GM21619 (cell line): ENCODE results near the gene ZNF428.
"Not testable (repeated sequence)": the region's sequence is repeated elsewhere in the genome, so short reads cannot be mapped to it uniquely, and the experiment has no call there.

Source experiments
- ATAC-seq: cut with Tn5 transposase; IDR thresholded peaks from one replicate; pipeline ENCODE4 v1.9.1; 2021; ENCODE audit not compliant: unreplicated experiment

ZNF428 gene, protein sequence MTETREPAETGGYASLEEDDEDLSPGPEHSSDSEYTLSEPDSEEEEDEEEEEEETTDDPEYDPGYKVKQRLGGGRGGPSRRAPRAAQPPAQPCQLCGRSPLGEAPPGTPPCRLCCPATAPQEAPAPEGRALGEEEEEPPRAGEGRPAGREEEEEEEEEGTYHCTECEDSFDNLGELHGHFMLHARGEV

DNA sequence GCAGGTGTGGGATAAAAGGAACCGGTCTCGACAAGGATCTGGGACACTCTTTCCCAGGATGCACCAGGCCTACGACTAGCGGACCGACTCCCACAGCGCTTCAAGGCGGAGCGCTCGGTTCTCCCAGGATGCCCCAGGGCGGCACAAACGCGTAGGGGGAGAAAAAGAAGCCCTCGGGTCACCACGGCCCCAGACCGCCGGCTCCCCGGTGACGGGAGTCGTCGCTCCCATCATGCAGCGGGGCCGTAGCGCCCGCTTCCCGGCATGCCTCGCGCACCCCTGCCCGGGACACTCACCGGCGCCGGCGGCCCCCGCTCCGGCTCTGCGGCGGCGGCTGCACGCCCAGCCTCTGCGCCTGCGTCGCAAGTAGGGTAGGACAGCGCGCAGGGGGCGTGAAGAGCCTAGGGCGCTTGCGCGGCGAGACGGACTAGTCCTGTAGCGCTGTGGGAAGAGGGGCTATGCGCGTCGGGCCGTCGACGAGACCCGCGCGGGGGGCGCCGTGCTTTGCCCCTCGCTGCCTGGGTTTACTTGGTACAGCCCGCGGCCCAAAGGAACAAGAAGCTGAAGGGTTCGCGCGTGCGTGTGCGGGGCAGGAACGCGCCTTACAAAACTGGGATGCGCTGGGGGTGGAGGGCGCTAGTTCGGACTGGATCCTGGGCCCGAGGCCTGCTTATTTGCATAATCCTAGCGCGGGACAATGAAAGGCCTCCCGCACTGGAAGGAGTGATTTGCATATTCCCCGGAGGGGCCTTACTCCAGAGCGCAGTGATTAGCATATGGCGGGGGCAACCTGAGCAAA is at the start of gene ZNF428:
Gene ZNF428 (minus strand): TSS at position 368 of the 799 bp plus-strand sequence. CDS start 5,325 bp downstream, outside the sequence.
- ATAC-seq: peak; percentile 69

DNA sequence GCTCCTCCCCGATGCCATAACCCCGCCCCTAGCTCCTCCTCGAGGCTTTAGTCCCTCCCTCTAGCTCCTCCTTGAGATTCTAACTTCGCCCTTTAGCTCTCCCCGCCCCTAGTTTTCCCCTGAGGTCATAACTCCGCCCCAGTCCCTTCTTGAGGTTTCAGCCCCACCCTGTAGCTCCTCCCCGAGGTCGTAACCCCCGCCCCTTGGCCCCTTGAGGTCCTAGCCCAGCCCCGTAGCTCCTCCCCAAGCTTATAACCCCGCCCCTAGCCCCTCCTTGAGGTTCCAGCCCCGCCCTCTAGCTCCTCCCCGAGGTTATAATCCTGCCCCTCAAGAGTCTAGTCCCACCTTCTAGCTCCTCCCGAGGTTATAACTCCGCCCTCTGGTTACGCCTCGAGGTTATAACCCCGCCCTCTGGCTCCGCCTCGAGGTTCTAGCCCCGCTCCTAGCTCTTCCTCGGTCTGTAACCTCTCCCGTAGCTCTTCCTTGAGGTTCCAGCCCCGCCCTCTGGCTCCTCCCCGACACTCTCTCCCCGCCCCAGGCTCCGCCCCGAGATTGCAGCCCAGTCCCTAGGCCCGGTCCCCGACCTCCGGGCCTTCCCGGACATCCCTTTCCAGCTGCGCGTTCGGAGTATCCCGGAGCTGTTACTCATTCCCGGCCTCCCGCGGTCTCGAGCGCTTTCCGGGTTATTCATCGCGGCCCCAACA is 49.1 kb upstream of the ZNF428 start:
- ATAC-seq: peak; percentile 79

DNA sequence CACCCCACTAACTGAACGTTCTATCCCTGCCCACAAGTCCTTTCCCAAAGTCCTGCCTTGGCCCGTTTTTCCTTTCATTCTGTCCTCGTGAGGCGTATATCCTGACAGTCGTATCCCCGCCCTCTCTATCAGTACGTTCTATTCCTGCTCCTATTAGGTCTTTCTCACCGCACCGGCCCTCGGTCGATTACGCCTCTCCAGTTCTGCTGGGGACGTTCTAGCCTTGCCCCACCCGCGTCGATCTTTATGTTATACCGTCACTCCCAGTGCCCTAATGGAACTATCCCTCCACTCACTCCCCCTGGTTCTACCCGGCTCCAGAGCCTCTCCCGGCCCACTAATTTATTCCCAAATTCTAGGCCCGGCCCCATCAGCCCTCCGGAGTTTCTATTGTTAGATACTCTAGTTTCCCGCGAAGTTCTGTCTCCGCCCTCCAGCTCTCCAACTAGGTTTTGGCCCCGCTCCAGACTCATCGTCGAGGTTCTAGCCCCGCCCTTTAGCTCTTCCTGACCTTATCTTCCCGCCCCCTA is 48.5 kb upstream of the ZNF428 start:
- no peak for ATAC-seq

DNA sequence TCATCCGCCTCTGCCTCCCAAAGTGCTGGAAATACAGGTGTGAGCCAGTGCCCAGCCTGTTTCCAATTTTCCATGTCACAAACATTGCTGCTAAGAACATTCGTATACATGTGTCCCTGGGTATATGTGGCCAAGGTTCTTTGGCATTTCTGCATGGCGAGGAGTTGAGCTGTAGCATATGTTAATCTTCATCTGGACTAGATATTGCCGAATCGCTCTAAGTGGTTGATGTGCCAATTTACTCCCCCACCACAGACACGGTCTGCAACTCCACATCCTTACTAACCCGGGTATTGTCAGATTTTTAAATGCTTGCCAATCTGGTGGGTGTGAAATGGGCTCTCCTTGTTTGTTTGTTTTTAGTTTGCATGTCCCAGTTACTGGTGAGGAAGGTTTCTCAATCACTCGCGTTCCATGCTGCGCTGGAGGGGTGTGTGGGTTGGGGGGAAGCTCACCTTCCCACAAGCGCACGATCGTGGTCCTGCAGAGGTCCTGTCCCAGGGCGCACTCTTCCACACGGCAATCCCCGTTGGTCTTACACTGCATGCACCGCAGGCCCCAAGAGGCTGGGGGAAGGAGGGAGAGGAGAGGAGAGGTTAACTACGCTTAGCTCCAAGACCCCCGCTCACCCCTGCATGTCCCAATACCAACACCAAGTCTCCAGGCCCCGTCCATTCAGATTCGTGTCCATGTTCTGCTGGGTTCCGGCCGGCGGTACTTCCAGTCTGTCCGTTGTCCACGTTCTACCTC is 47.9 kb upstream of the ZNF428 start:
- ATAC-seq: no peak

DNA sequence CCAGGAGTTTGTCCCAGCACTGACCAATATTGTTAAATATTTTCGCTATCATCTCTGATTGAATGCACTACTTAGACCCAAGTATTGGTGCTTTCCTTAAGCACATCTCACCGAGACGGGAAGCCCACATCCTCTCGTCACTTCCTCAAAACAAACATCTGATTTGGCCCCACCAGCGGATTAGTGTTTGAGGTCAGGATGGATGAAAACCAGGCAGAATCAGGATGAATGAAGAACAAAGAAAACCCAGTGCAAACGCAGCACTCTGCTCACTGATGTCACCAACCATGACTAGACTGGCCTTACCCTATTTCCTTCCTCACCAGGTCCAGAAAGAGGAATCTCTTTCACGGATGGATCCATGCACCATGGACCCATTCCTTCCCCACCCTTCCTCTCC is 44.6 kb upstream of the ZNF428 start:
- no peak for ATAC-seq

DNA sequence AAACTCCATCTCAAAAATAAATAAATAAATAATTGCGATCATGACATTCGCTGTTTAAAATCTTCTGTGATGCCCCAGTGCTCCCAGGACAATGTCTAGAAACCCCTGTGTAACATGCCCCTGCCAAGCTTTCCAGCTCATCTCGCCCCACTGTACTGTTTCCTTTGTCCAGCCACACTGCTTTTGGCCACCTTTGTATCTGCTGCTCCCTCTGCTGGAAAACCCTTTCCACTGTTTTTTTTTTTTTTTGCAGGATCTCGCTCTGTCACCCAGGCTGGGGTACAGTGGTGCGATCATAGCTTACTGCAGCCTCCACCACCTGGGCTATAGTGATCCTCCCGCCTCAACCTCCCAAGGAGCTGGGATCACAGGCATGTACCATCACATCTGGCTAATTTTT is 43.1 kb upstream of the ZNF428 start:
- no peak for ATAC-seq

DNA sequence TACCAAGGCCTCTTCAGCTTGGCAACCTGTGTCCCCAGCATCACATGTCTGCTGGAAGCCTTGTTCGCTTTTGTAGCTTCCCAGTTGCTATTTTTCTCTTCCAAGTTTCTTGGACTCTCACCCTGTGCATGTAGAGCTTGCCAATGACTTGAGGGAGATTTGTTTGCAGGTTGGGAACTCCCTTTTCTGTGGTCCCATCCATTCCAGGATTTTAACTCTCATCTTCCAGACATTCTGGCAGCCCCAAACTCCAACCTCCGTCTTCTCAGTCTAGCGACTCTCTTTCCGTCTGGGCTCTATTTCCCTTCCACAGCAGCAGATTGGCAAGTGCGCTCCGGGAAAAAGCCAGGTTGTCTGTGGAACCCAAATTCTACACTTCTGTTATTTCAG is 41.5 kb upstream of the ZNF428 start:
- no peak for ATAC-seq

DNA sequence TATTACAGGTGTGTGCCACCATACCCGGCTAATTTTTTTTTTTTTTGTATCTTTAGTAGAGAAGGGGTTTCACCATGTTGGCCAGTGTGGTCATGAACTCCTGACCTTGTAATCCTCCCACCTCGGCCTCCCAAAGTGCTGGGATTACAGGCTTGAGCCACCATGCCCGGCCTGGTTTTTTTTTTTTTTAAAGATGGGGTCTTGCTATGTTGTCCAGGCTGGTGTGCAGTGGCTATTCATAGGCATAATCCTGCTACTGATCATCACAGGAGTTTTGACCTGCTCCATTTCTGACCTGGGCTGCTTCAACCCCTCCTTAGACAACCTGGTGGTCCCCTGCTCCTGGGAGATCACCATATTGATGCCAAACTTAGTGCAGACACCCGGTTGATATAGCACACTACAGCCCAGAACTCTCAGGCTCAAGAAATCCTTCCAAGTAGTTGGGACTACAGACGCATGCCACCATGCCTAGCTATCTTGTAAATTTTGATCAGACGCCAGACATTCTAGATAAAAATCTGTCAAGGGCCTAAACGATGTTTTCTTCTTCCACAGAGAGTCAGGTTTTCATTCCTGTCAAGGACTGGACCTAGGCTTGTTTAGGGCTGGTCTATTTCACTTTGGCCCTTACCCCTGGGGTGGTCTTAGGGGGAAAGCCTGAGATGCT is 41.0 kb upstream of the ZNF428 start:
- no peak for ATAC-seq

DNA sequence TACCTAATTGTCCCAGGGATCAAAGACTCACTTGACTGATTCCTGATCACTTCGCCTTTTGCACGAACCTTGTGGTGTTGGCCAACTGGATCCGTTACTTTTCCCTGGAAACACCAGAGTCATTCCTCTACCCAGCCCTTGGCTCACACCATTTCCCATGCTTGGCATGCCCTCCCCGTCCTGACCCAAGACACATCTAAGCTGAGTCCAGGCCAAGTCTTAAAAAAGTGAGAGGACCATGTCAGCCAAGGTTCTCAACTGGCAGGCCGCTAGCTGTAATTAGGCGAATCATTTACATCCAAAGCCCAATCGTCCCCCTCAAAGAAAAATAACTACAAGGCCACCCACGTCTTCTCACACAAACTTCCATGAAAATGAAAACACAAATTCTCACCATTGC is 39.1 kb upstream of the ZNF428 start:
- ATAC-seq: no peak

DNA sequence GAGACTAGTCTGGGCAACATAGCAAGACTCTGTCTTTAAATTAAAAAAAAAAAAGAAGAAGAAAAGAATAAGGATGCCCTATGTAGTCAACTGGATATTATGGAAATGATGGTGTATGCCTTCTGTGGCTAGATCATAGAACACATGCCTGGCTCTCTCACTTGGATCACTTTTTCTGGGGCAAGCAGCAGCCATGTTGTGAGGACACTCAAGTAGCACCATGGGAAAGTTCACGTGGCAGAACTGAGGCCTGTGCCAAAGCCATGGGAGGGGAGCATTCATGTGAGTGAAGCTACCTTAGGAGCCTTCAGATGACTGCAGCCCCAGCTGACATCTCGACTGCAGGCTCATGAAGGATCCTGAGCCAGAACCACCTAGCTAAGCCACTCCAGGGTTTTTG is 38.6 kb upstream of the ZNF428 start:
- ATAC-seq: no peak

DNA sequence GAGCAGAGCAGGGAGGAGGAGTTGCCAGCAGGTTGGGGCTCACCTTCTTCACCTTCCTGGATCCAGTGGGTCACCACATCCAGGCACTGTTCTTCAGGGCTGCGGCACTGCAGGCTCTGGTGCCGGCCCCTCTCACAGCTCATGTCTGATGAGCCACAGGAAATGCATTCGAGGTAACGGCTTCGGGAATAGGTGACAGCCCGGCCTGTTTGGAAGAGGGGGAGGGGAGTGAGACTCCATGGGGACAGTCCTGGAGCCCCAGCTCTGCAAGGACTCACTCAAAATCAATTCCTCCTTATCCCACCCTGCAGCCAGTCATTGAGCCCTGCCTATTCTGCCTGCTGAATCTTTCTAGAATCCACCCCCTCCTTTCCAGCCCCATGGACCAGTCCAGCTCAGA is 37.0 kb upstream of the ZNF428 start:
- ATAC-seq: no peak

DNA sequence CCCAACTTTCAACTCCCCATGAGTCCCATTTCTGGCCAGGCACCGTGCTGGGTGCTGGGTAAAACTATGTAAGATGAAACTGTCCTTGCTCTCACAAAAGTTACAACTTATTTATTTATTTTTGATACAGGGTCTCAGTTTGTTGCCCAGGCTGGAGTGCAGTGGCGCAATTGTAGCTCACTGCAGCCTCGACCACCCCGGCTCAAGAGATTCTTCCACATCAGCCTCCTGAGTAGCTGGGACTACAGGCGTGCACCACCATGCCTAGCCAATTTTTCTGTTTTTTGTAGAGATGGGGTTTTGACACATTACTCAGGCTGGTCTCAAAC is 33.1 kb upstream of the ZNF428 start:
- no peak for ATAC-seq

DNA sequence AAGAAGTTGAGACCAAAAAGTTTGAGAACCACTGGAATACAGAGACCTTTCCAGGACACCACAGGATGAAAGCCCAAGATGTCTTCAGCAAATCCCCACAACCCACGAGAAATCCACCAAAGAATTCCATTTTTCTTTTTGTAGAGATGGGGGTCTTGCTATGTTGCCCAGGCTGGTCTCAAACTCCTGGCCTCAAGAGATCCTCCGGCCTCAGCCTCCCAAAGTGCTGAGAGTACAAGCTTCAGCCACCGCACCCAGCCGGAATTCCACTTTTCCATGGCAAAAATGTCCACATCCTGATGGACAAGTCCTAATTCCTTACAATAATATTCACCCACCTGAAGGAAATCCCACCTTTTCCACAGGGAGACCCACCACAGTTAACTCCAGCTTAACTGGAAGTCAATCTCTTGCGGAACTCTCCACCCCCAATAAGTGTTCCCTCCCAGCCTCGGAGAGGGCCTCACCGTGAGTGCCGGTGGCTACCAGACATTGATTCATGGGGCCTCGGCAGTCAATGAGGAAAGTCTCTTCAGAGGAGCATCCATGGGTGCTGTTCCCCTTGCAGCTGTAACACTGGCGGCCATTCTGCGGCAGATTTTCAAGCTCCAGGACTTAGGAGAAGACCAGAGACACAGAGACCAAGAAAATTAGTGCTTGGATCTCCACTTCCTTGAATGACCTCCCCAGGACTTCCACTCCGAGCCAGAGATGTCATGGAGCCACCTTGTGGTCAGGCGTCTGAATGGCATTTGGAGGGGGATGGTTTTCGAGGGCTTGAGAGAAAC is 32.5 kb upstream of the ZNF428 start:
- ATAC-seq: no peak

DNA sequence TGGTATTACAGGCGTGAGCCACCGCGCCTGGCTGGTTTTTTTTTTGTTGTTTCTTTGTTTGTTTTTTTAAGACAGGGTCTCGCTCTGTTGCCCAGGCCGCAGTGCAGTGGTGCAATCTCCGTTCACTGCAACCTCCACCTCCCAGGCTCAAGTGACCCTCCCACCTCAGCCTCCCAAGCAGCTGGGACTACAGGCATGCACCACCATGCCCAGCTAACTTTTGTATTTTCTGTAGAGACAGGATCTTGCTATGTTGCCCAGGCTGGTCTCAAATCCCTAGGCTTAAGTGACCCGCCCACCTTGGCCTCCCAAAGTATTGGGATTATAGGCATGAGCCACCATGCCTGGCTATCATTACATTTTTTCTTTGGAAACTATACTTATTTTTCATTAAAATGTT is 30.8 kb upstream of the ZNF428 start:
- not testable (repeated sequence) for ATAC-seq

DNA sequence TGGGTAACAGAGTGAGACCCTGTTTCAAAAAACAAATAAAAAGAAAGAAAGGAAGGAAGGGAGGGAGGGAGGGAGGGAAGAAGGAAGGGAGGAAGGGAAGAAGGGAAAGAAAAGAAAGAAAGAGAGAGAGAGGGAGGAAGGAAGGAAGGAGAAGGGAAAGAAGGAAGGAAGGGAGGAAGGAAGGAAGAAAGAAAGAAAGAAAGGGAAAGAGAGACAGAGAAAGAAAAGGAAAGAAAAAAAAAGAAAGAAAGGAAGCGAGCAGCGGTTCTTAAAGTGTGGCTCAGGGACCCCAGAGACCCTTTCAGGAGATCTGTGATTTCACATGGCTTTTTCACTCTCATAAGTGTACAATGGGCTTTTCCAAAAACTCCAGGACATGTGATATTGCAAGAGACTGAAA is 30.1 kb upstream of the ZNF428 start:
- ATAC-seq: no peak

DNA sequence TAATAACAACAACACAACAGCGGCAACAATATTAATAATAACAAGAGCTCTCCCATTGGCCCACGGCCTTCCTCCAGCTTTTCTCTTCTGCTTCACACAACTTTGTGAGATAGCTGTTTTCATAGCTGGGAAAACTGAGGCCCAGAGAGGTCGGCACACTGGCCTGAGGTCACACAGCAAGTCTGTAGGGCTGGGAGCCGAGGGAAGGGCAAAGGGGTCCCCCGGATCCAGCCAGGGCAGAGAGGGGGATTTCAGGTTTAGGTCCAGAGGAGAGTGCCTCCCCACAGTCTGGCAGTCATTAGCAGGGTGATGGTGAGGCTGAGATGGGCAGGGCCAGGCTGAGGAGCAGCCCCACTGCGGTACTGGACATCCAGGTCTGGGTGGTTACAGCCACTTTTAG is 29.2 kb upstream of the ZNF428 start:
- ATAC-seq: no peak

DNA sequence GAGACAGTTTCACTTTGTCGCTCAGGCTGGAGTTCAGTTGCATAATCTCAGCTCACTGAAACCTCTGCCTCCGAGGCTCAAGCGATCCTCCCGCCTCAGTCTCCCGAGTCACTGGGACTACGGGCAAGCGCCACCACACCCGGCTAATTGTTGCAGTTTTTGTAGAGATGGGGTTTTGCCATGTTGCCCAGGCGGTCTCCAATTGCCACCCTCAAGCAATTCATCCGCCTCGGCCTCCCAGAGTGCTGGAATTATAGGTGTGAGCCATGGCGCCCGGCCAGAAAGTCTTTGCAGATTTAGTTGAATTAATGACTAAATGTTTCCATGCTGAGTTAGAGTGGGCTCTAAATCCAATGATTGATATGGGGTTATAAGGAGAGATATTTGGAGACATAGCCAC is 24.8 kb upstream of the ZNF428 start:
- no peak for ATAC-seq

DNA sequence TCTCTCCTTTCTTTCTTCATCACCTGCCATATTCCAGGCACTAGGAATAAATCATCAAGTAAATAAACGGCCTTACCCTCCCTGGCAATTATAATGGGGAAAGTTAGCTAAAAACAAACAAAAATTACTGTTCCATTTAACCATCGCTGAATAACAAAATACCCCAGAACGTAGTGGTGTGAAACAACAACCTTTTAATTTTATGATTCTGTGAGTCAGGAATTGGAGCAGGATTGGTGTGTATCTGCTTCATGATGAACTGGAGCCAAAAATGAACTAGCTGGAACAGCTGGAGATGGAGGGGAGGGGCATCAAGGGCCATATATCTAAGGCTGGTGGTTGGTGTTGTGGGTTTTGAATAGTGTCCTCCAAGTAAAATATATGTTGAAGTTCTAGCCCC is 23.9 kb upstream of the ZNF428 start:
- ATAC-seq: no peak

DNA sequence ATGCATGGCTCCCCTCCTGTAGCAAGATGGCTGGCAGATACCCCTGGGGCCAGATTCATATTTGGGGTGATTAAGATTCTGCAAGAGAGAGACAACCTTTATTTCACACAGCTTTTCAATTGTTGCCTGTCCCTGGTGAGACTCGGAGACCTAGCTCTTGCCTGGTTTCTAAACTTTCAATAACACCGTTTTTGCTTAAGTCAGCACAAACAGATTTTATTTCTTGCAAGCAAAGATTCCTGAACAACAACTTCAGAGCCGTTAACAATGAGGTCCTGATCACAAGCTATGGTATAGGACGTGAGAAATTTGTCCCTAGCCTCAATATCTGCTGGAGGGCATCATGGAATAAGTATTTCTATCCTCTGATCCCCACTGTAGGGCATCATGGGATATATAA is 23.1 kb upstream of the ZNF428 start:
- ATAC-seq: no peak

DNA sequence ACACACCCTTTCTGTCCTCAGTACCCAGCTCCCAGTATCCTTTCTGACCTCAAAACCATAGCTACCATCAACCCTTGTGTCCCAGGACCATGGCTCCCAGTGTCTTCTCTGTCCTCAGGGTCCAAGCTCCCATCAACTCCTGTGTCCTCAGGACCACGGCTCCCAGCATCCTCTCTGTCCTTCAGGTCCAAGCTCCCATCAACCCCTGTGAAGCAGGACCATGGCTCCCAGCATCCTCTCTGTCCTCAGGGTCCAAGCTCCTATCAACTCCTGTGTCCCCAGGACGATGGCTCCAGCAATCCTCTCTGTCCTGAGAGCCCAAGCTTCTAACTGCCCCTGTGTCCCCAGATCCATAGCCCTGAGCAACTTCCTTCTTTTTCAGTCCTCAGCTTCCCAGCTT is 21.9 kb upstream of the ZNF428 start:
- ATAC-seq: no peak
